Keratinocyte (primary cell): ENCODE measurements around the gene KLHL1. TPM values are rescaled to one million over a fixed set of nuclear protein-coding genes. Genes with fewer than 3 reads are reported as not detected.

ENCODE experiments used
- DNase-seq: peaks from one replicate; pipeline ENCODE4 v3.0.0-alpha.2; 2011; ENCODE audit warnings: low read depth, missing footprints, low spot score
- FAIRE-seq: peaks from 2 replicates; lab custom pipeline; 2011; peaks lifted over from hg19 to GRCh38; lab: Jason Lieb, UNC
- H2AFZ ChIP-seq: 2 replicates; pipeline ENCODE4 v1.6.0; 2012; ENCODE audit warnings: low read length, control low read depth, inconsistent platforms; ENCODE audit not compliant: control insufficient read depth
- H3K27ac ChIP-seq: 2 replicates; pipeline ENCODE4 v1.5.1; 2011; ENCODE audit warnings: low read length; ENCODE audit not compliant: control insufficient read depth, insufficient read depth
- H3K27me3 ChIP-seq: 3 replicates; pipeline ENCODE4 v1.6.0; 2011; ENCODE audit warnings: low read length; ENCODE audit not compliant: control insufficient read depth, insufficient read depth; ENCODE audit errors: extremely low read depth
- H3K36me3 ChIP-seq, 2 experiments: 2 replicates in 1 of 2; 3 replicates in 1 of 2; pipeline ENCODE4 v1.5.1; 2011; ENCODE audit warnings: low read length in 2 of 2, mild to moderate bottlenecking in 1 of 2; ENCODE audit not compliant: control insufficient read depth in 2 of 2, insufficient read depth in 2 of 2; ENCODE audit errors: extremely low read depth in 1 of 2
- H3K4me1 ChIP-seq: 3 replicates; pipeline ENCODE4 v1.5.1; 2011; ENCODE audit warnings: low read length; ENCODE audit not compliant: control insufficient read depth, insufficient read depth; ENCODE audit errors: extremely low read depth
- H3K4me2 ChIP-seq: 3 replicates; pipeline ENCODE4 v1.6.0; 2011; ENCODE audit warnings: low read depth, low read length; ENCODE audit not compliant: control insufficient read depth, insufficient read depth; ENCODE audit errors: extremely low read depth
- H3K4me3 ChIP-seq, 3 experiments: fragments of 200-600 bp in 1 of 3; sonication (generic) in 1 of 3; 2 replicates in 2 of 3; 3 replicates in 1 of 3; pipeline ENCODE4 v1.5.1; 2011 to 2016; ENCODE audit warnings: low read length in 3 of 3, mild to moderate bottlenecking in 3 of 3, control low read depth in 2 of 3, inconsistent platforms in 1 of 3, low read depth in 1 of 3, mixed read lengths in 1 of 3, mixed run types in 1 of 3, moderate library complexity in 1 of 3; ENCODE audit not compliant: control insufficient read depth in 2 of 3, insufficient read depth in 2 of 3; ENCODE audit errors: extremely low read depth in 1 of 3
- H3K79me2 ChIP-seq: 2 replicates; pipeline ENCODE4 v1.6.0; 2012; ENCODE audit warnings: low read length; ENCODE audit not compliant: control insufficient read depth, insufficient read depth
- H3K9ac ChIP-seq: 3 replicates; pipeline ENCODE4 v1.6.0; 2011; ENCODE audit warnings: low read length; ENCODE audit not compliant: control insufficient read depth, insufficient read depth; ENCODE audit errors: extremely low read depth
- H3K9me1 ChIP-seq: 3 replicates; pipeline ENCODE4 v1.6.0; 2011; ENCODE audit warnings: low read length; ENCODE audit not compliant: control insufficient read depth, insufficient read depth; ENCODE audit errors: extremely low read depth
- H3K9me3 ChIP-seq: 2 replicates; pipeline ENCODE4 v1.5.1; 2012; ENCODE audit warnings: low read depth, low read length; ENCODE audit not compliant: control insufficient read depth
- H4K20me1 ChIP-seq: 3 replicates; pipeline ENCODE4 v1.6.0; 2011; ENCODE audit warnings: low read length; ENCODE audit not compliant: control insufficient read depth, insufficient read depth; ENCODE audit errors: extremely low read depth
- EZH2 ChIP-seq: IDR thresholded peaks from one replicate; pipeline ENCODE4 v1.6.1; 2012; ENCODE audit warnings: inconsistent platforms, mild to moderate bottlenecking, low read length, moderate library complexity
- dilution Hi-C: fragments of 300-500 bp; cut with MboI; formaldehyde crosslinking; loops from one replicate; pipeline ENCODE4 v1.7.0; 2020; ENCODE audit warnings: low sequenced_read_pairs; ENCODE audit not compliant: extremely low pct_ligation_motif_present
- polyA plus RNA-seq, 5 experiments: library from polyadenylated mRNA; depleted of rRNA in 3 of 5; stranded (reverse) in 3 of 5; stranded (forward) in 1 of 5; unstranded in 1 of 5; fragments of >200 nt; gene quantifications; 1 replicate in 1 of 5; 2 replicates in 3 of 5; 3 replicates in 1 of 5; pipeline versions ENCODE4 v1.2.1 to v1.2.3, GENCODE V29; 2011 to 2012; ENCODE audit warnings: missing spikeins in 2 of 5, low read depth in 1 of 5, low replicate concordance in 1 of 5
- TF ChIP-seq, protein P1 (sequence below), 3 experiments: IDR thresholded peaks in 1 of 3; conservative IDR thresholded peaks in 1 of 3; optimal IDR thresholded peaks in 1 of 3; 2 replicates in 2 of 3; 3 replicates in 1 of 3; pipeline versions ENCODE3 to v1.5.1; 2011; ENCODE audit warnings: low read length in 3 of 3, mild to moderate bottlenecking in 3 of 3, moderate library complexity in 2 of 3, control low read depth in 1 of 3, inconsistent platforms in 1 of 3; ENCODE audit not compliant: insufficient read depth in 2 of 3; ENCODE audit errors: extremely low read depth in 1 of 3

KLHL1 gene
- polyA plus RNA-seq, 1 donor (not counting 4 experiments of a cell fraction or from before 2014, with no cell fraction given) = not detected

- no peak overlapping the region for H3K4me3 ChIP-seq
- FAIRE-seq = no peak
- no peaks in the 10 kb centered on the region for H3K9me1 ChIP-seq
- H3K27ac ChIP-seq = no peak overlapping the region
- no peak overlapping the region for H3K9ac ChIP-seq
- H3K4me1 ChIP-seq = no peaks in the 10 kb centered on the region
- DNase-seq = no peak
- H2AFZ ChIP-seq = no peak overlapping the region
- TF ChIP-seq, protein P1, sequence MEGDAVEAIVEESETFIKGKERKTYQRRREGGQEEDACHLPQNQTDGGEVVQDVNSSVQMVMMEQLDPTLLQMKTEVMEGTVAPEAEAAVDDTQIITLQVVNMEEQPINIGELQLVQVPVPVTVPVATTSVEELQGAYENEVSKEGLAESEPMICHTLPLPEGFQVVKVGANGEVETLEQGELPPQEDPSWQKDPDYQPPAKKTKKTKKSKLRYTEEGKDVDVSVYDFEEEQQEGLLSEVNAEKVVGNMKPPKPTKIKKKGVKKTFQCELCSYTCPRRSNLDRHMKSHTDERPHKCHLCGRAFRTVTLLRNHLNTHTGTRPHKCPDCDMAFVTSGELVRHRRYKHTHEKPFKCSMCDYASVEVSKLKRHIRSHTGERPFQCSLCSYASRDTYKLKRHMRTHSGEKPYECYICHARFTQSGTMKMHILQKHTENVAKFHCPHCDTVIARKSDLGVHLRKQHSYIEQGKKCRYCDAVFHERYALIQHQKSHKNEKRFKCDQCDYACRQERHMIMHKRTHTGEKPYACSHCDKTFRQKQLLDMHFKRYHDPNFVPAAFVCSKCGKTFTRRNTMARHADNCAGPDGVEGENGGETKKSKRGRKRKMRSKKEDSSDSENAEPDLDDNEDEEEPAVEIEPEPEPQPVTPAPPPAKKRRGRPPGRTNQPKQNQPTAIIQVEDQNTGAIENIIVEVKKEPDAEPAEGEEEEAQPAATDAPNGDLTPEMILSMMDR (optimal IDR thresholded peaks at IDR 0.05 in 1 of 3, IDR thresholded peaks at IDR 0.05 in 1 of 3, conservative IDR thresholded peaks at IDR 0.05 in 1 of 3; ENCODE audit: extremely low read depth in 1 of 3, insufficient read depth in 2 of 3, low read length in 3 of 3) = no peak
- no peak for TF ChIP-seq EZH2
- no peaks in the 10 kb centered on the region for H3K79me2 ChIP-seq
- H3K27me3 ChIP-seq = no peaks in the 10 kb centered on the region
- no peaks in the 10 kb centered on the region for H4K20me1 ChIP-seq
- H3K36me3 ChIP-seq = no peaks in the 10 kb centered on the region
- H3K9me3 ChIP-seq = no peaks in the 10 kb centered on the region
- dilution Hi-C loops = no loop called here
- H3K4me2 ChIP-seq = no peak overlapping the region
Measured at GRCh38 chr13:69706807-69707206, 401.4 kb downstream of the KLHL1 start.

DNA sequence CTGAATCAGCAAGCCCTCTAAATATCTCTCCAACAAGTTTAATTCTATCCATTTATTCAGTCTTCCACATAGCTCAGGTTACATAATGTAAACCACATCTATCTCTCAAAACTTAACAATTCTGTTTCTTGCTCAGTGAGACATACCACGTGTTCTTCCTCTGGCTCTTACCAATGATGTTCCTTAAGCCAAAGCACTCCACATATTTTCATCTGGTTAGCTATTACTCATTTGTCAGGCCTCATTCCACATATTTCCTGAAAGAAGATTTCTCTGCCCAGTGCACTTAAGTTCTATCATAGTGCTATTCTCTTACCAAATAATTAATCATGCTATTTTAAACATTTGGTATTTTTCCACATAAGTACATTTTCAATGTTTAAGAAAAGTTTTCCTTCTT lies 403.9 kb downstream of the KLHL1 start:
- Histone ChIP-seq H3K27ac (no peak overlapping the region), H3K4me1 (no peaks in the 10 kb centered on the region)

More for the DNA sequence above, 403.9 kb downstream of the KLHL1 start:
- no peak for DNase-seq
- Histone ChIP-seq H2AFZ (no peak overlapping the region), H3K4me3 (no peak overlapping the region), H3K4me2 (no peak overlapping the region), H3K27me3 (no peaks in the 10 kb centered on the region), H3K9ac (no peak overlapping the region), H3K9me3 (no peaks in the 10 kb centered on the region), H3K36me3 (no peaks in the 10 kb centered on the region), H3K9me1 (no peaks in the 10 kb centered on the region), H4K20me1 (no peaks in the 10 kb centered on the region), H3K79me2 (no peaks in the 10 kb centered on the region)
- TF ChIP-seq, protein P1 (optimal IDR thresholded peaks at IDR 0.05 in 1 of 3, IDR thresholded peaks at IDR 0.05 in 1 of 3, conservative IDR thresholded peaks at IDR 0.05 in 1 of 3; ENCODE audit: extremely low read depth in 1 of 3, insufficient read depth in 2 of 3, low read length in 3 of 3) = no peak
- TF ChIP-seq EZH2 = no peak
- FAIRE-seq = no peak
- dilution Hi-C loops = no loop called here
